ENCODE data around the gene C1S. TPM values are rescaled to one million over a fixed set of nuclear protein-coding genes. Genes with fewer than 3 reads are reported as not detected.

Gene C1S
- total and polyA plus RNA-seq, 8 donors: 20.4 to 162 (median 41.8) TPM

DNA sequence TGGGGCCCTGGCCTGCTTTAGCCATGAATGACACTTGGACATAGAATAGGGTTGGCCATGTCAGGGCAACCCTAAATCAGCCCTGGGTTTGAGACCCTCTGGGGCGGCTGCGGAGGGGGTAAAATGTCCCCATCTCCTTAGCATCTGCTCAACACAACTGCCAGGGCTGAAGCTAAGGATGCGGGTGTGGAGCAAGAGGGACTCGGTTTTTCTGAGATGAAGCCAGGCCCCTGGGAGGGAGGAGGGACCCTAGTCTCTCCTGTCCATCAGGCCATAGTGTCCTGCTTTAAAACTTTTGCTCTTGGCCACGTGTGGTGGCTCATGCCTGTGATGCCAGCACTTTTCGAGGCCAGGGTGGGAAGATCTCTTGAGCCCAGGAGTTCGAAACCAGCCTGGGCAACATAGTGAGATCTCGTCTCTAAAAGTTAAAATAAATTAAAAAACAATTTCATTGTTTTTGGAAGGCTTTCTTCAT lies 32.5 kb downstream of the C1S start:
- H3K4me1 ChIP-seq: peaks cover 0 to 7% (median 0%) of the 10 kb centered on the region in 3 donors
- H3K27ac ChIP-seq: peak overlapping the region in 1 of 4 donors; percentile 29
- TF ChIP-seq CTCF (IDR thresholded peaks at IDR 0.05): no peak

GRCh38 chr12:7093486-7093885 lies 33.0 kb downstream of the C1S start:
- Histone ChIP-seq H3K27me3 (no peaks in the 10 kb centered on the region), H3K4me1 (peaks cover 0 to 7% (median 0%) of the 10 kb centered on the region in 3 donors), H3K4me3 (no peak overlapping the region), H3K27ac (no peak overlapping the region), H3K9me3 (no peaks in the 10 kb centered on the region), H3K36me3 (no peaks in the 10 kb centered on the region)
- DNase-seq (no peak), FAIRE-seq (no peak), ATAC-seq (no peak)
- 42 to 43% methylated on average over 5 of the region's 5 CpGs for WGBS, 2 donors
- intact Hi-C loops (cut with DNase I): loop anchor here in 1 of 3 donors (10.0 kb wide), 1 partner anchor 169 kb away; the partner anchor contains the start of gene ATN1
- TF ChIP-seq CTCF (IDR thresholded peaks at IDR 0.05): no peak

More for the DNA sequence above, 32.5 kb downstream of the C1S start:
- no peaks in the 10 kb centered on the region for H3K36me3 ChIP-seq
- DNase-seq: no peak
- no peaks in the 10 kb centered on the region for H3K27me3 ChIP-seq
- intact Hi-C loops (cut with DNase I): loop anchor here in 1 of 3 donors (10.0 kb wide), 1 partner anchor 168 kb away; the partner anchor contains the start of gene ATN1
- no peak overlapping the region for H3K4me3 ChIP-seq
- no peak for FAIRE-seq
- 56 to 68% methylated on average over 8 of the region's 8 CpGs for WGBS, 2 donors
- ATAC-seq: peak in 1 of 4 donors; percentile 2
- no peaks in the 10 kb centered on the region for H3K9me3 ChIP-seq

GRCh38 chr12:7093892-7094291 lies 33.4 kb downstream of the C1S start:
- Histone ChIP-seq H3K27me3 (no peaks in the 10 kb centered on the region), H3K4me3 (no peak overlapping the region), H3K36me3 (no peaks in the 10 kb centered on the region), H3K4me1 (peaks cover 0 to 7% (median 0%) of the 10 kb centered on the region in 3 donors), H3K27ac (no peak overlapping the region), H3K9me3 (no peaks in the 10 kb centered on the region)
- TF ChIP-seq CTCF (IDR thresholded peaks at IDR 0.05): no peak
- ATAC-seq (peak; percentile 11 to 24 (median 20)), DNase-seq (no peak), FAIRE-seq (no peak)
- 20 to 23% methylated on average over 10 of the region's 10 CpGs for WGBS, 2 donors
- intact Hi-C loops (cut with DNase I): loop anchor here in 1 of 3 donors (10.0 kb wide), 1 partner anchor 169 kb away; the partner anchor contains the start of gene ATN1

DNA sequence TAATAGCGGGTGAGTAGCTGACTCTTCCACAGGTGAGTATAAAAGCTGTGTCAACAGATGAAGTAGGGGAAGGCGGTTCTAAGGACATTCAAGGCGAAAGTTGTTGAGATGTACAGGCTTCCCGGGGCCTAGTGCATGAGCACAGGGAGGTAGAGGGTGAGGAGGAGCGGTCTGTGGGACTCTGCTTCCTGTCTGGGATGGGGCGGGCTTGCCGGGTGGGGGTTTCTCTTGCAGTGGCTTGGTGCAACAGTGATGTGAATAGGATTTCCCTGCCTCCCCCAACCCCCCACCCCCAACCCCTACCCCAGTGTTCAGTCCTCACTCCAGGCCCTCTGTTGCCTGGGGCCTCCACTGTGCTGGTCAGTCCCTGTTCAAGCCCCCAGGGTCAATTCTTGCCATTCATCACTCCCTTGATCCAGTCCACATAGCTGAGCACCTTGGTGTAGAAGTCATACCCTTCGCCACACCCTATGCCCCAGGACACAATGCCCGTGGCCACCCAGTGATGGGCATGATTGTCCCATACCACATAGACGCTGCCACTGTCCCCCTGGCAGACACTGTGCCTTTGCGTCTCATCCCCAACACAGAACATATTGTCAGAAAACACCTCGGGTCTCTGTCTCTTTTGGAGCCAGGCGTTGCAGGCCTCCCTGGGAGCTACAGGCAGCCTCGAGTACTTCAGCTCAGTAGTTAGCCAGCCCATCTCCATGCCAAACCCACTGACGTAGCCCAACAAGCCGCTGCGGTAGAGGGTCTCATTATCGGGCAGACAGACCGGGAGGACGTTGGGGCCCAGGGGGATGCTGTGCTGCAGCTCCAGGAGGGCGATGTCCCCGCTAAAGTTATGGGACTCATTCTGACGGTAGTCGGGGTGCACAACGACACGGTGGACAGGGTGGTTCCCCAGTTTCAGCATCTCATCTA lies 35.8 kb downstream of the C1S start:
- peak in 1 of 4 donors; percentile 6 for ATAC-seq
- DNase-seq: no peak
- TF ChIP-seq CTCF (IDR thresholded peaks at IDR 0.05): no peak
- H3K36me3 ChIP-seq: peaks cover 0 to 6% (median 0%) of the 10 kb centered on the region in 3 donors
- H3K27me3 ChIP-seq: no peaks in the 10 kb centered on the region
- no peak for FAIRE-seq
- no peak overlapping the region for H3K4me3 ChIP-seq
- H3K4me1 ChIP-seq: peaks cover 0 to 7% (median 0%) of the 10 kb centered on the region in 3 donors
- WGBS, 2 donors: 66 to 77% methylated on average over 26 of the region's 26 CpGs
- no peaks in the 10 kb centered on the region for H3K9me3 ChIP-seq
- no peak overlapping the region for H3K27ac ChIP-seq
- intact Hi-C loops (cut with DNase I): loop anchor here in 1 of 3 donors (5.0 to 10.0 kb wide), 2 partner anchors 34 to 171 kb away; partner anchors contain the start of genes ATN1 and C1S
